Measurements from ENCODE around the gene FER. TPM values are rescaled to one million over a fixed set of nuclear protein-coding genes. Genes with fewer than 3 reads are reported as not detected.

Gene FER
- total RNA-seq, 1 experiment from 2014 or later = 19.4 TPM

GRCh38 chr5:109196087-109196822, 448.6 kb downstream of the FER start:
- H3K4me1 ChIP-seq (ENCODE audit: insufficient read depth, low read length) = peaks cover 18% of the 10 kb centered on the region
- POLR2A ChIA-PET (ENCODE audit: unreplicated experiment) = no interaction called here

GRCh38 chr5:109196823-109197160, 449.1 kb downstream of the FER start:
- Histone ChIP-seq H3K27me3 (ENCODE audit: low read length) (no peaks in the 10 kb centered on the region), H3K4me2 (ENCODE audit: low read length) (0 out of 2 replicates have a peak overlapping the region, but pooled peaks have one; percentile 1), H3K4me1 (ENCODE audit: insufficient read depth, low read length) (peaks cover 15% of the 10 kb centered on the region), H3K9me2 (replicated peaks; ENCODE audit: low read length) (no peaks in the 10 kb centered on the region), H3F3A (ENCODE audit: low read length, unreplicated experiment) (no peaks in the 10 kb centered on the region), H3K79me2 (ENCODE audit: low read length) (no peaks in the 10 kb centered on the region), H4K20me1 (ENCODE audit: low read length) (no peaks in the 10 kb centered on the region), H2AFZ (ENCODE audit: low read length) (no peak overlapping the region), H3K36me3 (ENCODE audit: low read depth, low read length) (no peaks in the 10 kb centered on the region), H3K9me3 (ENCODE audit: low read length) (no peaks in the 10 kb centered on the region), H3K4me3 (ENCODE audit: low read length) (no peak overlapping the region), H3K9ac (ENCODE audit: low read length) (no peak overlapping the region), H3K27ac (ENCODE audit: low read length) (no peak overlapping the region)
- ChIA-PET CTCF (no interaction called here), POLR2A (ENCODE audit: unreplicated experiment) (no interaction called here)
- no TSS peak for BruUV-seq (replicated peaks)
- no peak for DNase-seq
- no peak for TF ChIP-seq CTCF (conservative IDR thresholded peaks at IDR 0.05; ENCODE audit: low read depth, low read length)
- TF ChIP-seq EZH2phosphoT487 (IDR thresholded peaks at IDR 0.05; ENCODE audit: borderline replicate concordance, low read length) = no peak
- TF ChIP-seq EZH2 (IDR thresholded peaks at IDR 0.05; ENCODE audit: low read length, unreplicated experiment) = no peak
- ATAC-seq = no peak
- intact Hi-C loops (cut with micrococcal nuclease) = no loop called here

More at GRCh38 chr5:109196087-109196822, 448.6 kb downstream of the FER start:
- H3K79me2 ChIP-seq (ENCODE audit: low read length) = no peaks in the 10 kb centered on the region
- 0 out of 2 replicates have a peak overlapping the region, but pooled peaks have one; percentile 1 for H3K4me2 ChIP-seq (ENCODE audit: low read length)
- H4K20me1 ChIP-seq (ENCODE audit: low read length) = no peaks in the 10 kb centered on the region
- no peaks in the 10 kb centered on the region for H3F3A ChIP-seq (ENCODE audit: low read length, unreplicated experiment)
- intact Hi-C loops (cut with micrococcal nuclease) = no loop called here
- no peaks in the 10 kb centered on the region for H3K27me3 ChIP-seq (ENCODE audit: low read length)
- H3K9me3 ChIP-seq (ENCODE audit: low read length) = no peaks in the 10 kb centered on the region
- ATAC-seq = peak; percentile 60
- TF ChIP-seq EZH2phosphoT487 (IDR thresholded peaks at IDR 0.05; ENCODE audit: borderline replicate concordance, low read length) (no peak), CTCF (conservative IDR thresholded peaks at IDR 0.05; ENCODE audit: low read depth, low read length) (no peak), EZH2 (IDR thresholded peaks at IDR 0.05; ENCODE audit: low read length, unreplicated experiment) (no peak)
- no peak overlapping the region for H3K4me3 ChIP-seq (ENCODE audit: low read length)
- CTCF ChIA-PET = no interaction called here
- no peaks in the 10 kb centered on the region for H3K9me2 ChIP-seq (replicated peaks; ENCODE audit: low read length)
- BruUV-seq (replicated peaks) = no TSS peak
- DNase-seq = peak; percentile 27
- H3K36me3 ChIP-seq (ENCODE audit: low read depth, low read length) = no peaks in the 10 kb centered on the region
- no peak overlapping the region for H3K27ac ChIP-seq (ENCODE audit: low read length)
- no peak overlapping the region for H3K9ac ChIP-seq (ENCODE audit: low read length)
- H2AFZ ChIP-seq (ENCODE audit: low read length) = no peak overlapping the region

GRCh38 chr5:109199289-109199688, 451.6 kb downstream of the FER start:
- Histone ChIP-seq H3K9me3 (ENCODE audit: low read length) (no peaks in the 10 kb centered on the region), H4K20me1 (ENCODE audit: low read length) (no peaks in the 10 kb centered on the region), H3K9ac (ENCODE audit: low read length) (no peak overlapping the region), H3K4me3 (ENCODE audit: low read length) (no peak overlapping the region), H3K27ac (ENCODE audit: low read length) (no peak overlapping the region), H2AFZ (ENCODE audit: low read length) (no peak overlapping the region), H3K27me3 (ENCODE audit: low read length) (no peaks in the 10 kb centered on the region), H3K9me2 (replicated peaks; ENCODE audit: low read length) (no peaks in the 10 kb centered on the region), H3K36me3 (ENCODE audit: low read depth, low read length) (no peaks in the 10 kb centered on the region), H3K79me2 (ENCODE audit: low read length) (no peaks in the 10 kb centered on the region), H3K4me2 (ENCODE audit: low read length) (no peak overlapping the region), H3F3A (ENCODE audit: low read length, unreplicated experiment) (no peaks in the 10 kb centered on the region), H3K4me1 (ENCODE audit: insufficient read depth, low read length) (peaks cover 15% of the 10 kb centered on the region)
- POLR2A ChIA-PET (ENCODE audit: unreplicated experiment) = no interaction called here
- CTCF ChIA-PET = no interaction called here
- no peak for TF ChIP-seq EZH2 (IDR thresholded peaks at IDR 0.05; ENCODE audit: low read length, unreplicated experiment)
- TF ChIP-seq EZH2phosphoT487 (IDR thresholded peaks at IDR 0.05; ENCODE audit: borderline replicate concordance, low read length) = no peak
- no peak for TF ChIP-seq CTCF (conservative IDR thresholded peaks at IDR 0.05; ENCODE audit: low read depth, low read length)
- no TSS peak for BruUV-seq (replicated peaks)
- ATAC-seq (no peak), DNase-seq (no peak)
- intact Hi-C loops (cut with micrococcal nuclease) = no loop called here
